SK-N-SH (cell line): Measurements from ENCODE around the gene HRCT1. TPM values are rescaled to one million over a fixed set of nuclear protein-coding genes. Genes with fewer than 3 reads are reported as not detected.

Experiments used
- CTCF ChIA-PET: fragments of 300-600, 350-600 bp; formaldehyde crosslinking; extraction: SDS; loops from one replicate; lab custom pipeline; 2021; lab: Yijun Ruan, JAX
- POLR2A ChIA-PET: fragments of 350-600 bp; sonication (Branson Sonifier 250); formaldehyde crosslinking; extraction: SDS; loops from one replicate; lab custom pipeline; 2020; ENCODE audit warnings: antibody characterized with exemption, inconsistent platforms; lab: Yijun Ruan, JAX
- DNase-seq: peaks from one replicate; pipeline ENCODE4 v3.0.0; 2012
- H2AFZ ChIP-seq: fragments of 200-600 bp; sonication (generic); 2 replicates; pipeline ENCODE4 v1.8.1; 2016; ENCODE audit warnings: antibody characterized with exemption, mild to moderate bottlenecking, low read depth
- H3F3A ChIP-seq: fragments of 200-600 bp; sonication (generic); replicated peaks from 2 replicates; pipeline ENCODE3; 2016; ENCODE audit warnings: antibody characterized with exemption, mild to moderate bottlenecking; ENCODE audit not compliant: insufficient read depth
- H3K27ac ChIP-seq, 2 experiments: fragments of 200-500 bp in 1 of 2; fragments of 200-600 bp in 1 of 2; sonication (Bioruptor generic) in 1 of 2; sonication (generic), shearing (Covaris generic) in 1 of 2; 2 replicates each; pipeline versions ENCODE4 v1.5.1 to v1.6.1; 2014 to 2016; ENCODE audit warnings: low read depth in 2 of 2, inconsistent platforms in 1 of 2, low read length in 1 of 2, mild to moderate bottlenecking in 1 of 2, mixed read lengths in 1 of 2
- H3K27me3 ChIP-seq: fragments of 200-600 bp; sonication (generic), shearing (Covaris generic); 2 replicates; pipeline ENCODE4 v1.6.1; 2016; ENCODE audit warnings: mixed run types; ENCODE audit not compliant: insufficient read depth
- H3K36me3 ChIP-seq, 2 experiments: fragments of 200-500 bp in 1 of 2; fragments of 200-600 bp in 1 of 2; sonication (Bioruptor generic) in 1 of 2; sonication (generic) in 1 of 2; replicated peaks in 1 of 2; 2 replicates each; pipeline versions ENCODE3 to v1.5.1; 2014 to 2016; ENCODE audit warnings: low read length in 1 of 2, mild to moderate bottlenecking in 1 of 2; ENCODE audit not compliant: insufficient read depth in 2 of 2, control insufficient read depth in 1 of 2
- H3K4me1 ChIP-seq, 2 experiments: fragments of 200-500 bp in 1 of 2; fragments of 200-600 bp in 1 of 2; sonication (Bioruptor generic) in 1 of 2; sonication (generic), shearing (Covaris generic) in 1 of 2; 2 replicates each; pipeline versions ENCODE4 v1.5.1 to v1.6.1; 2014 to 2016; ENCODE audit warnings: low read depth in 1 of 2, low read length in 1 of 2, mixed run types in 1 of 2; ENCODE audit not compliant: insufficient read depth in 2 of 2, control insufficient read depth in 1 of 2
- H3K4me2 ChIP-seq: fragments of 200-600 bp; sonication (generic), shearing (Covaris generic); 2 replicates; pipeline ENCODE4 v1.6.1; 2017; ENCODE audit warnings: mixed run types
- H3K4me3 ChIP-seq, 2 experiments: fragments of 200-500 bp in 1 of 2; fragments of 200-600 bp in 1 of 2; sonication (Bioruptor generic) in 1 of 2; sonication (generic), shearing (Covaris generic) in 1 of 2; 2 replicates each; pipeline versions ENCODE4 v1.5.1 to v1.8.1; 2014 to 2016; ENCODE audit warnings: low read depth in 2 of 2, inconsistent platforms in 1 of 2, low read length in 1 of 2, mild to moderate bottlenecking in 1 of 2, mixed read lengths in 1 of 2, moderate library complexity in 1 of 2
- H3K79me2 ChIP-seq: fragments of 200-600 bp; sonication (generic); 2 replicates; pipeline ENCODE4 v1.8.1; 2017; ENCODE audit warnings: mild to moderate bottlenecking; ENCODE audit not compliant: insufficient read depth
- H3K9ac ChIP-seq: fragments of 200-600 bp; sonication (generic); 2 replicates; pipeline ENCODE4 v1.6.1; 2017; ENCODE audit warnings: mixed run types
- H3K9me2 ChIP-seq: fragments of 200-600 bp; sonication (generic); 2 replicates; pipeline ENCODE4 v1.6.1; 2017; ENCODE audit warnings: mixed run types
- H3K9me3 ChIP-seq: fragments of 200-600 bp; sonication (generic); 2 replicates; pipeline ENCODE4 v1.6.1; 2017; ENCODE audit warnings: mixed run types, mild to moderate bottlenecking, moderate library complexity
- H4K20me1 ChIP-seq: fragments of 200-600 bp; sonication (generic); 2 replicates; pipeline ENCODE4 v1.6.1; 2017; ENCODE audit warnings: mild to moderate bottlenecking, mixed run types; ENCODE audit not compliant: insufficient read depth
- ELF1 ChIP-seq: IDR thresholded peaks from 2 replicates; pipeline ENCODE4 v1.4.0; 2012
- EZH2phosphoT487 ChIP-seq: fragments of 200-600 bp; sonication (generic); IDR thresholded peaks from 2 replicates; pipeline ENCODE4 v1.6.1; 2017; ENCODE audit warnings: low read depth, mixed run types, mild to moderate bottlenecking, antibody characterized with exemption, moderate library complexity, borderline replicate concordance
- FOXM1 ChIP-seq: IDR thresholded peaks from 2 replicates; pipeline ENCODE4 v1.4.0; 2012; ENCODE audit warnings: low read depth, mild to moderate bottlenecking
- GABPA ChIP-seq: IDR thresholded peaks from 2 replicates; pipeline ENCODE4 v1.4.0; 2012; ENCODE audit warnings: low read depth, mild to moderate bottlenecking
- JUND ChIP-seq: IDR thresholded peaks from 2 replicates; pipeline ENCODE4 v1.4.0; 2012
- MEF2A ChIP-seq: IDR thresholded peaks from 2 replicates; pipeline ENCODE4 v1.4.0; 2012; ENCODE audit warnings: low read depth, borderline replicate concordance
- NFIC ChIP-seq: IDR thresholded peaks from 2 replicates; pipeline ENCODE4 v1.4.0; 2012; ENCODE audit warnings: borderline replicate concordance
- NRF1 ChIP-seq: IDR thresholded peaks from 2 replicates; pipeline ENCODE4 v1.6.1; 2012; ENCODE audit warnings: low read depth, mild to moderate bottlenecking, low read length
- RAD21 ChIP-seq: IDR thresholded peaks from 2 replicates; pipeline ENCODE4 v1.6.1; 2012; ENCODE audit warnings: mild to moderate bottlenecking, low read length
- RCOR1 ChIP-seq: fragments of 150-350 bp; IDR thresholded peaks from 2 replicates; pipeline ENCODE4 v1.6.1; 2017; ENCODE audit warnings: antibody characterized with exemption, low read length
- RXRA ChIP-seq: IDR thresholded peaks from 2 replicates; pipeline ENCODE4 v1.4.0; 2012; ENCODE audit warnings: low read depth, mild to moderate bottlenecking, borderline replicate concordance
- YY1 ChIP-seq: IDR thresholded peaks from 2 replicates; pipeline ENCODE4 v1.4.0; 2012; ENCODE audit warnings: low read depth, mild to moderate bottlenecking
- WGBS: methylation state at CpG from one replicate; pipeline ENCODE4 v1.1.6; 2017; ENCODE audit warnings: low lambda C conversion rate; 5-methylcytosine and 5-hydroxymethylcytosine counted together
- polyA plus RNA-seq, 3 experiments: library from polyadenylated mRNA; depleted of rRNA; stranded (reverse); fragments of >200 nt; gene quantifications; 2 replicates each; pipeline ENCODE4 v1.2.3, GENCODE V29; 2012
- TF ChIP-seq, protein P1 (sequence below): fragments of 200-600 bp; sonication (generic); IDR thresholded peaks from 2 replicates; pipeline ENCODE4 v1.6.1; 2017; ENCODE audit warnings: antibody characterized with exemption, mild to moderate bottlenecking, moderate library complexity
- TF ChIP-seq, protein P2 (sequence below): IDR thresholded peaks from 2 replicates; pipeline ENCODE4; 2012
- TF ChIP-seq, protein P3 (sequence below): fragments of 150-350 bp; IDR thresholded peaks from 2 replicates; pipeline ENCODE4 v1.6.1; 2017; ENCODE audit warnings: antibody characterized with exemption, low read length, low read depth, borderline replicate concordance
- TF ChIP-seq, protein P4 (sequence below): fragments of 150-350 bp; IDR thresholded peaks from 2 replicates; pipeline ENCODE4 v1.6.1; 2016; ENCODE audit warnings: mild to moderate bottlenecking, low read depth, low read length
- TF ChIP-seq, protein P5 (sequence below): IDR thresholded peaks from 2 replicates; pipeline ENCODE4 v1.6.1; 2012; ENCODE audit warnings: mild to moderate bottlenecking, low read depth, low read length, moderate library complexity

The HRCT1 gene
- polyA plus RNA-seq, 1 of the 3 experiments (the other 2 are of a cell fraction): 3.0 TPM

DNA sequence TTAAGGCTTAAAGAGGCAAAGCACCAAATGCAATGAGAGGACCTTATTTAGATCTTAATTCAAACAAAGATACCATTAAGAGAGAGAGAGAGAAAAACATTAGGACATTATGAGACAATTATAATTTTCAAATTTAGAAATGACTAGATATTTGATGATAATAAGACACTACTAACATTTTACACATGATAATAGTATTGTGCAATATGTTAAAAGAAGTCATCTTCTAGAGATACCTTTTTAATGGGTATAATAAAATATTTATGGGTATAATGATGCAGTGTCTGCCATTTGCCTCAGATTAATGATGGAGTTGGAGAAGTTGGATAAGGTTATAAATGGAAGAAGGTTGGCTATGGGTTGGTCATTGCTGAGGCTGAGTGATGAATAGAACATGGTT lies 24.5 kb downstream of the HRCT1 start:
- H3K27me3 ChIP-seq: no peaks in the 10 kb centered on the region
- CTCF ChIA-PET: no interaction called here
- H3F3A ChIP-seq: peaks cover 36% of the 10 kb centered on the region
- H3K9ac ChIP-seq: no peak overlapping the region
- no peak overlapping the region for H3K4me2 ChIP-seq
- no peaks in the 10 kb centered on the region for H4K20me1 ChIP-seq
- no peak overlapping the region for H3K4me3 ChIP-seq
- no peak for TF ChIP-seq MEF2A
- TF ChIP-seq, protein P1, sequence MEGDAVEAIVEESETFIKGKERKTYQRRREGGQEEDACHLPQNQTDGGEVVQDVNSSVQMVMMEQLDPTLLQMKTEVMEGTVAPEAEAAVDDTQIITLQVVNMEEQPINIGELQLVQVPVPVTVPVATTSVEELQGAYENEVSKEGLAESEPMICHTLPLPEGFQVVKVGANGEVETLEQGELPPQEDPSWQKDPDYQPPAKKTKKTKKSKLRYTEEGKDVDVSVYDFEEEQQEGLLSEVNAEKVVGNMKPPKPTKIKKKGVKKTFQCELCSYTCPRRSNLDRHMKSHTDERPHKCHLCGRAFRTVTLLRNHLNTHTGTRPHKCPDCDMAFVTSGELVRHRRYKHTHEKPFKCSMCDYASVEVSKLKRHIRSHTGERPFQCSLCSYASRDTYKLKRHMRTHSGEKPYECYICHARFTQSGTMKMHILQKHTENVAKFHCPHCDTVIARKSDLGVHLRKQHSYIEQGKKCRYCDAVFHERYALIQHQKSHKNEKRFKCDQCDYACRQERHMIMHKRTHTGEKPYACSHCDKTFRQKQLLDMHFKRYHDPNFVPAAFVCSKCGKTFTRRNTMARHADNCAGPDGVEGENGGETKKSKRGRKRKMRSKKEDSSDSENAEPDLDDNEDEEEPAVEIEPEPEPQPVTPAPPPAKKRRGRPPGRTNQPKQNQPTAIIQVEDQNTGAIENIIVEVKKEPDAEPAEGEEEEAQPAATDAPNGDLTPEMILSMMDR: no peak
- no peak for TF ChIP-seq RAD21
- TF ChIP-seq JUND: no peak
- TF ChIP-seq, protein P2, sequence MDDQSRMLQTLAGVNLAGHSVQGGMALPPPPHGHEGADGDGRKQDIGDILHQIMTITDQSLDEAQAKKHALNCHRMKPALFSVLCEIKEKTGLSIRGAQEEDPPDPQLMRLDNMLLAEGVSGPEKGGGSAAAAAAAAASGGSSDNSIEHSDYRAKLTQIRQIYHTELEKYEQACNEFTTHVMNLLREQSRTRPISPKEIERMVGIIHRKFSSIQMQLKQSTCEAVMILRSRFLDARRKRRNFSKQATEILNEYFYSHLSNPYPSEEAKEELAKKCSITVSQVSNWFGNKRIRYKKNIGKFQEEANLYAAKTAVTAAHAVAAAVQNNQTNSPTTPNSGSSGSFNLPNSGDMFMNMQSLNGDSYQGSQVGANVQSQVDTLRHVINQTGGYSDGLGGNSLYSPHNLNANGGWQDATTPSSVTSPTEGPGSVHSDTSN: no peak
- TF ChIP-seq, protein P3, sequence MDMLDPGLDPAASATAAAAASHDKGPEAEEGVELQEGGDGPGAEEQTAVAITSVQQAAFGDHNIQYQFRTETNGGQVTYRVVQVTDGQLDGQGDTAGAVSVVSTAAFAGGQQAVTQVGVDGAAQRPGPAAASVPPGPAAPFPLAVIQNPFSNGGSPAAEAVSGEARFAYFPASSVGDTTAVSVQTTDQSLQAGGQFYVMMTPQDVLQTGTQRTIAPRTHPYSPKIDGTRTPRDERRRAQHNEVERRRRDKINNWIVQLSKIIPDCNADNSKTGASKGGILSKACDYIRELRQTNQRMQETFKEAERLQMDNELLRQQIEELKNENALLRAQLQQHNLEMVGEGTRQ: no peak
- no peak for TF ChIP-seq FOXM1
- TF ChIP-seq, protein P4, sequence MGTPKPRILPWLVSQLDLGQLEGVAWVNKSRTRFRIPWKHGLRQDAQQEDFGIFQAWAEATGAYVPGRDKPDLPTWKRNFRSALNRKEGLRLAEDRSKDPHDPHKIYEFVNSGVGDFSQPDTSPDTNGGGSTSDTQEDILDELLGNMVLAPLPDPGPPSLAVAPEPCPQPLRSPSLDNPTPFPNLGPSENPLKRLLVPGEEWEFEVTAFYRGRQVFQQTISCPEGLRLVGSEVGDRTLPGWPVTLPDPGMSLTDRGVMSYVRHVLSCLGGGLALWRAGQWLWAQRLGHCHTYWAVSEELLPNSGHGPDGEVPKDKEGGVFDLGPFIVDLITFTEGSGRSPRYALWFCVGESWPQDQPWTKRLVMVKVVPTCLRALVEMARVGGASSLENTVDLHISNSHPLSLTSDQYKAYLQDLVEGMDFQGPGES: no peak
- no peak for TF ChIP-seq RCOR1
- TF ChIP-seq, all 33 proteins: peak for 0
- Histone ChIP-seq H3K36me3 (no peaks in the 10 kb centered on the region), H2AFZ (no peak overlapping the region), H3K79me2 (no peaks in the 10 kb centered on the region), H3K9me2 (no peaks in the 10 kb centered on the region), H3K9me3 (no peaks in the 10 kb centered on the region), H3K4me1 (peaks cover 0 to 19% of the 10 kb centered on the region in 2 experiments; a peak in 3 of 4 replicates), H3K27ac (no peak overlapping the region)
- POLR2A ChIA-PET: no interaction called here
- DNase-seq: no peak

DNA sequence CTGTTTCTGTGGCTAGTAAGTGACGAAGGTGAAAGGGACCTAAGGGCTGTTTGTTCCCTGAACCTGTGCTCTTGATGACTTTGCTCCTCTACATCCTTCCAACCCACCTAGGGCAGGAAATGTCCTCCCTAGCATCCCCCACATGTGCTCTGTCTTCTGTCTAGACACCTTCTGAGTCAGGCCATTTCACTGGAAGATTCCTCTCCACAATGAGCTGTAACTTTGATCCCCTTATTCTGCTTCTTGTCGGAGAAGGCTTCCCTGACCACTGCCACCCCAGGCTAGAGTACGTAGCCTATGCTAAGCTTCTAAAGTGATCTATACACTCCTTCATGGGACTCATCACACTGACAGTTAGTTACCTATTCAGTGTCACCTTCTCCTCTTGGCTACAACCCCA lies 25.0 kb downstream of the HRCT1 start:
- Histone ChIP-seq H3F3A (peaks cover 38% of the 10 kb centered on the region), H3K9me3 (no peaks in the 10 kb centered on the region), H3K27ac (no peak overlapping the region), H2AFZ (no peak overlapping the region), H3K79me2 (no peaks in the 10 kb centered on the region), H3K4me2 (no peak overlapping the region), H3K36me3 (no peaks in the 10 kb centered on the region), H3K4me1 (peaks cover 0 to 19% of the 10 kb centered on the region in 2 experiments; a peak in 3 of 4 replicates), H3K9ac (no peak overlapping the region), H3K9me2 (no peaks in the 10 kb centered on the region), H3K4me3 (no peak overlapping the region), H4K20me1 (no peaks in the 10 kb centered on the region), H3K27me3 (no peaks in the 10 kb centered on the region)
- 85% methylated on average over 3 of the region's 3 CpGs for WGBS
- CTCF ChIA-PET: interaction anchor here (0.9 to 1.0 kb wide), 2 partner anchors 10 to 15 kb away, joined by 3 to 4 read pairs; no protein-coding TSS in a partner anchor
- DNase-seq: no peak
- POLR2A ChIA-PET: no interaction called here
- TF ChIP-seq ELF1 (no peak), EZH2phosphoT487 (no peak), YY1 (no peak), GABPA (no peak), NRF1 (no peak), FOXM1 (no peak), RXRA (no peak), NFIC (no peak), RCOR1 (no peak)
- TF ChIP-seq, protein P5, sequence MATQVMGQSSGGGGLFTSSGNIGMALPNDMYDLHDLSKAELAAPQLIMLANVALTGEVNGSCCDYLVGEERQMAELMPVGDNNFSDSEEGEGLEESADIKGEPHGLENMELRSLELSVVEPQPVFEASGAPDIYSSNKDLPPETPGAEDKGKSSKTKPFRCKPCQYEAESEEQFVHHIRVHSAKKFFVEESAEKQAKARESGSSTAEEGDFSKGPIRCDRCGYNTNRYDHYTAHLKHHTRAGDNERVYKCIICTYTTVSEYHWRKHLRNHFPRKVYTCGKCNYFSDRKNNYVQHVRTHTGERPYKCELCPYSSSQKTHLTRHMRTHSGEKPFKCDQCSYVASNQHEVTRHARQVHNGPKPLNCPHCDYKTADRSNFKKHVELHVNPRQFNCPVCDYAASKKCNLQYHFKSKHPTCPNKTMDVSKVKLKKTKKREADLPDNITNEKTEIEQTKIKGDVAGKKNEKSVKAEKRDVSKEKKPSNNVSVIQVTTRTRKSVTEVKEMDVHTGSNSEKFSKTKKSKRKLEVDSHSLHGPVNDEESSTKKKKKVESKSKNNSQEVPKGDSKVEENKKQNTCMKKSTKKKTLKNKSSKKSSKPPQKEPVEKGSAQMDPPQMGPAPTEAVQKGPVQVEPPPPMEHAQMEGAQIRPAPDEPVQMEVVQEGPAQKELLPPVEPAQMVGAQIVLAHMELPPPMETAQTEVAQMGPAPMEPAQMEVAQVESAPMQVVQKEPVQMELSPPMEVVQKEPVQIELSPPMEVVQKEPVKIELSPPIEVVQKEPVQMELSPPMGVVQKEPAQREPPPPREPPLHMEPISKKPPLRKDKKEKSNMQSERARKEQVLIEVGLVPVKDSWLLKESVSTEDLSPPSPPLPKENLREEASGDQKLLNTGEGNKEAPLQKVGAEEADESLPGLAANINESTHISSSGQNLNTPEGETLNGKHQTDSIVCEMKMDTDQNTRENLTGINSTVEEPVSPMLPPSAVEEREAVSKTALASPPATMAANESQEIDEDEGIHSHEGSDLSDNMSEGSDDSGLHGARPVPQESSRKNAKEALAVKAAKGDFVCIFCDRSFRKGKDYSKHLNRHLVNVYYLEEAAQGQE: no peak
- TF ChIP-seq, protein P1: no peak
